PFSK-1 (cell line): ENCODE data around the gene RNF39.

Experiments used
- FOXP2 ChIP-seq: optimal IDR thresholded peaks from 2 replicates; pipeline ENCODE3; 2011; ENCODE audit warnings: borderline replicate concordance, control low read depth, inconsistent platforms; ENCODE audit not compliant: insufficient read depth; ENCODE audit errors: extremely low read length, extremely low read depth
- POLR2AphosphoS5 ChIP-seq: IDR thresholded peaks from 2 replicates; pipeline ENCODE4 v1.6.1; 2012; ENCODE audit warnings: low read depth, mild to moderate bottlenecking, control low read depth, low read length, moderate library complexity
- REST ChIP-seq, 2 experiments: IDR thresholded peaks; 2 replicates each; pipeline versions ENCODE4 v1.6.1 to v1.8.0; 2011 to 2012; ENCODE audit warnings: low read depth in 2 of 2, low read length in 2 of 2, control low read depth in 1 of 2, inconsistent platforms in 1 of 2, mild to moderate bottlenecking in 1 of 2, moderate library complexity in 1 of 2; ENCODE audit not compliant: insufficient read depth in 1 of 2
- TAF1 ChIP-seq: IDR thresholded peaks from 2 replicates; pipeline ENCODE4 v1.6.1; 2012; ENCODE audit warnings: low read length, control low read depth, borderline replicate concordance; ENCODE audit not compliant: insufficient read depth

- no peak for TF ChIP-seq FOXP2
- TF ChIP-seq TAF1: no peak
- no peak for TF ChIP-seq POLR2AphosphoS5
- no peak for TF ChIP-seq REST (IDR thresholded peaks at IDR 0.05; ENCODE audit: insufficient read depth in 1 of 2, low read depth in 2 of 2, low read length in 2 of 2)
Measured at GRCh38 chr6:30113003-30113759, 37.6 kb upstream of the RNF39 start, which contains the start of gene TRIM31.
